CD14-positive monocyte (primary cell): ENCODE results near the gene IGFBP4. TPM values are rescaled to one million over a fixed set of nuclear protein-coding genes. Genes with fewer than 3 reads are reported as not detected.

Source experiments
- DNase-seq, 3 donors: peaks; one replicate each; pipeline ENCODE4 v3.0.0-alpha.2; 2011 to 2022
- H2AFZ ChIP-seq: 2 replicates; pipeline ENCODE4 v1.6.0; 2012; ENCODE audit warnings: mild to moderate bottlenecking, low read depth, low read length, inconsistent platforms; ENCODE audit not compliant: insufficient read depth, poor library complexity, severe bottlenecking
- H3K27ac ChIP-seq, 2 donors: 1 replicate in 1 of 2; 2 replicates in 1 of 2; pipeline ENCODE4 v1.5.1; 2012 to 2013; ENCODE audit warnings: low read length in 2 of 2, control low read depth in 1 of 2, inconsistent platforms in 1 of 2, low read depth in 1 of 2, mild to moderate bottlenecking in 1 of 2
- H3K27me3 ChIP-seq, 2 donors: one replicate each; pipeline versions ENCODE4 v1.6.0 to v1.6.1; 2011 to 2013; ENCODE audit warnings: low read length in 2 of 2; ENCODE audit not compliant: control insufficient read depth in 2 of 2, insufficient read depth in 2 of 2
- H3K36me3 ChIP-seq, 2 donors: replicated peaks in 1 of 2; 1 replicate in 1 of 2; 2 replicates in 1 of 2; pipeline versions ENCODE4 v1.5.1 to v1.6.1; 2012 to 2013; ENCODE audit warnings: low read length in 2 of 2, control low read depth in 1 of 2, inconsistent platforms in 1 of 2, mild to moderate bottlenecking in 1 of 2; ENCODE audit not compliant: insufficient read depth in 2 of 2, control insufficient read depth in 1 of 2
- H3K4me1 ChIP-seq, 2 donors: 1 replicate in 1 of 2; 2 replicates in 1 of 2; pipeline versions ENCODE4 v1.5.1 to v1.6.1; 2012 to 2013; ENCODE audit warnings: low read length in 2 of 2, control low read depth in 1 of 2, inconsistent platforms in 1 of 2, mild to moderate bottlenecking in 1 of 2, moderate library complexity in 1 of 2; ENCODE audit not compliant: insufficient read depth in 2 of 2, control insufficient read depth in 1 of 2
- H3K4me2 ChIP-seq: replicated peaks from 2 replicates; pipeline ENCODE3; 2012; ENCODE audit warnings: low read length, moderate library complexity, mild to moderate bottlenecking; ENCODE audit not compliant: poor library complexity, severe bottlenecking; ENCODE audit errors: extremely low read depth
- H3K4me3 ChIP-seq, 3 experiments: fragments of 200-600 bp in 1 of 3; sonication (generic) in 1 of 3; replicated peaks in 1 of 3; 1 replicate in 2 of 3; 2 replicates in 1 of 3; pipeline ENCODE4 v1.5.1; 2011 to 2013; ENCODE audit warnings: low read length in 3 of 3, mild to moderate bottlenecking in 3 of 3, control low read depth in 2 of 3, low read depth in 2 of 3, inconsistent platforms in 1 of 3, moderate library complexity in 1 of 3
- H3K79me2 ChIP-seq: 2 replicates; pipeline ENCODE4 v1.6.0; 2012; ENCODE audit warnings: mild to moderate bottlenecking, control low read depth, inconsistent platforms, low read length, moderate library complexity; ENCODE audit not compliant: insufficient read depth
- H3K9ac ChIP-seq: 2 replicates; pipeline ENCODE4 v1.6.0; 2017; ENCODE audit warnings: low read length, mild to moderate bottlenecking; ENCODE audit not compliant: insufficient read depth, poor library complexity, severe bottlenecking
- H3K9me3 ChIP-seq, 2 donors: replicated peaks in 1 of 2; 1 replicate in 1 of 2; 2 replicates in 1 of 2; pipeline versions ENCODE4 v1.5.1 to v1.6.1; 2012 to 2013; ENCODE audit warnings: low read length in 2 of 2, control low read depth in 1 of 2; ENCODE audit not compliant: control insufficient read depth in 1 of 2, insufficient read depth in 1 of 2
- H4K20me1 ChIP-seq: 2 replicates; pipeline ENCODE4 v1.6.0; 2012; ENCODE audit warnings: mild to moderate bottlenecking, low read length, control low read depth, moderate library complexity; ENCODE audit not compliant: insufficient read depth
- H3K27ac Mint-ChIP-seq, 7 donors: one replicate each; pipeline ENCODE4 v1.8.0; 2020; ENCODE audit warnings: mild to moderate bottlenecking in 7 of 7, mixed read lengths in 7 of 7, moderate library complexity in 6 of 7, inconsistent platforms in 2 of 7
- H3K27me3 Mint-ChIP-seq, 3 donors: one replicate each; pipeline ENCODE4 v1.8.0; 2021 to 2022; ENCODE audit warnings: low read depth in 3 of 3, mild to moderate bottlenecking in 3 of 3, mixed read lengths in 3 of 3, moderate library complexity in 3 of 3, inconsistent platforms in 1 of 3
- H3K36me3 Mint-ChIP-seq, 2 donors: one replicate each; pipeline ENCODE4 v1.8.0; 2020; ENCODE audit warnings: mixed read lengths in 2 of 2, inconsistent platforms in 1 of 2, mild to moderate bottlenecking in 1 of 2
- H3K4me1 Mint-ChIP-seq: one replicate; pipeline ENCODE4 v1.8.0; 2020; ENCODE audit warnings: mild to moderate bottlenecking, mixed read lengths
- H3K4me3 Mint-ChIP-seq, 2 donors: one replicate each; pipeline ENCODE4 v1.8.0; 2020; ENCODE audit warnings: mild to moderate bottlenecking in 2 of 2, mixed read lengths in 2 of 2, moderate library complexity in 1 of 2
- H3K9me3 Mint-ChIP-seq, 7 donors: one replicate each; pipeline ENCODE4 v1.8.0; 2020 to 2022; ENCODE audit warnings: mixed read lengths in 7 of 7, mild to moderate bottlenecking in 6 of 7, moderate library complexity in 6 of 7, inconsistent platforms in 2 of 7
- CTCF ChIP-seq: fragments of 200-600 bp; IDR thresholded peaks from one replicate; pipeline ENCODE4 v1.8.0; 2022; ENCODE audit warnings: antibody characterized with exemption, mild to moderate bottlenecking
- WGBS: methylation state at CpG from one replicate; pipeline ENCODE4 v1.1.5; 2013; ENCODE audit warnings: missing lambda C conversion rate; ENCODE audit not compliant: insufficient coverage; 5-methylcytosine and 5-hydroxymethylcytosine counted together
- intact Hi-C, 2 donors: fragments of 100-400 bp; cut with micrococcal nuclease; formaldehyde crosslinking; loops; one replicate each; pipeline versions ENCODE4 v1.15.0 to v1.15.1; 2023
- polyA plus RNA-seq, 3 donors: library from polyadenylated mRNA; depleted of rRNA in 1 of 3; unstranded in 2 of 3; stranded (reverse) in 1 of 3; fragments of 300-500 nt in 2 of 3; fragments of >200 nt in 1 of 3; fragmentation: Illumina TruSeq in 2 of 3; gene quantifications; 1 replicate in 2 of 3; 2 replicates in 1 of 3; pipeline ENCODE4 v1.2.3, GENCODE V29; 2012 to 2021

The IGFBP4 gene
- polyA plus RNA-seq, 3 donors, result 0.04 to 0.15 TPM; not detected in 1

GRCh38 chr17:40460604-40460967 is 17.3 kb downstream of the IGFBP4 start:
- no peaks in the 10 kb centered on the region for H3K4me1 ChIP-seq
- H3K9me3 ChIP-seq, result no peaks in the 10 kb centered on the region
- no peak overlapping the region for H3K4me3 ChIP-seq
- no peak overlapping the region for H3K27ac Mint-ChIP-seq
- H3K9me3 Mint-ChIP-seq, result no peaks in the 10 kb centered on the region
- no peaks in the 10 kb centered on the region for H3K79me2 ChIP-seq
- H3K4me2 ChIP-seq, result no peak overlapping the region
- DNase-seq, result no peak
- H3K27me3 Mint-ChIP-seq, result peaks cover 3 to 9% (median 8%) of the 10 kb centered on the region in 3 donors
- H2AFZ ChIP-seq, result no peak overlapping the region
- H3K4me1 Mint-ChIP-seq, result no peaks in the 10 kb centered on the region
- H3K36me3 ChIP-seq, result no peaks in the 10 kb centered on the region
- no peaks in the 10 kb centered on the region for H4K20me1 ChIP-seq
- TF ChIP-seq CTCF, result no peak
- no peak overlapping the region for H3K4me3 Mint-ChIP-seq
- H3K27me3 ChIP-seq, result no peaks in the 10 kb centered on the region
- intact Hi-C loops, result no loop called here
- no peak overlapping the region for H3K9ac ChIP-seq
- 86% methylated on average over 1 of the region's 3 CpGs for WGBS
- H3K27ac ChIP-seq, result no peak overlapping the region
- no peaks in the 10 kb centered on the region for H3K36me3 Mint-ChIP-seq

DNA sequence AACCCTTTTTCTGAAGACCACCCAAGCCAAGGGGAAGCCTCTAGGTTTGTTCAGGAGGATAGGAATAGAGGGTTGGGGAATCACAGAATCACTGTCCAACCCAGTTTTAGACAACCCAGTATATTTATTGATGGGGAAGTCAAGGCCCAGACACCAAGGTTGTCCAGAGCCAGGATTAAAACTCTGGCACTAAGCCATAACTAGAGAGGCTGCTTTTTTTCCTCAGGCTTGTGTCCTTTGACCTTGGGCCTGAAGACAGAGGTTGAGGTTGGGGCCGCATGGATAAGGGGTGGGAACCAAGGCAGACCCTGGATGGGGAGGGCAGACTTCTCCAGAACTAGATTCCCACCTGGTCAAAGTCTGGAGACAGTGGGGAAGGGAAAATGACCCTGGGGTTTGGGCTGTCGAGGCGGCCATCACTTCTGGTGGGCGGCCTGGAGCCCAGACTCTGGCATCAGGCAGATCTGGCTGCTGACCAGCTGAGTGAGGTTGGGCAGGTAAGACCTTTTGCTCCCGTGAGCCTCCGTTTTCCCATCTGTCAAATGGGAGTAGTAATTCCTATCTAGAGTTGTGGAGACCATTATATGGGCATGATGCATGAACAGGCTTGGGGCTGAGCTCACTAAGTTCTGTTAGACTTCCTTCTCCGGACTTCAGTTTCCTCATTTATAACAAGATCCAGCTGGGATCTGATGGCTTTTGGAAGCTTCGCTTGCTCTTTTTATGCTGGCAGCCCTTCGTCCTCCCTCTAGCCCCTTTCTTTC is 17.9 kb downstream of the IGFBP4 start:
- Mint-ChIP-seq H3K36me3 (no peaks in the 10 kb centered on the region), H3K27me3 (peaks cover 7 to 12% (median 10%) of the 10 kb centered on the region in 3 donors), H3K4me1 (no peaks in the 10 kb centered on the region), H3K4me3 (no peak overlapping the region), H3K27ac (no peak overlapping the region), H3K9me3 (no peaks in the 10 kb centered on the region)
- Histone ChIP-seq H3K9ac (no peak overlapping the region), H3K36me3 (no peaks in the 10 kb centered on the region), H3K4me2 (no peak overlapping the region), H2AFZ (no peak overlapping the region), H3K27ac (no peak overlapping the region), H3K79me2 (no peaks in the 10 kb centered on the region), H3K4me1 (no peaks in the 10 kb centered on the region), H3K27me3 (no peaks in the 10 kb centered on the region), H4K20me1 (no peaks in the 10 kb centered on the region), H3K4me3 (no peak overlapping the region), H3K9me3 (no peaks in the 10 kb centered on the region)
- WGBS, result 95% methylated on average over 4 of the region's 9 CpGs
- intact Hi-C loops, result no loop called here
- DNase-seq, result no peak
- no peak for TF ChIP-seq CTCF
